H1 (cell line): ENCODE measurements around the gene ARHGAP24.

Experiments
- ATF2 ChIP-seq: IDR thresholded peaks from 2 replicates; pipeline ENCODE4 v1.6.1; 2012; ENCODE audit warnings: low read length, inconsistent platforms
- CTCF ChIP-seq, 3 experiments: IDR thresholded peaks; 1 replicate in 2 of 3; 2 replicates in 1 of 3; pipeline versions ENCODE4 v1.5.1 to v1.6.1; 2011; ENCODE audit warnings: low read length in 3 of 3, mild to moderate bottlenecking in 3 of 3, inconsistent platforms in 2 of 3, low read depth in 1 of 3, moderate library complexity in 1 of 3; ENCODE audit not compliant: insufficient read depth in 1 of 3; ENCODE audit errors: control extremely low read depth in 1 of 3
- EGR1 ChIP-seq: IDR thresholded peaks from 2 replicates; pipeline ENCODE4 v1.6.1; 2011; ENCODE audit warnings: low read depth, low read length, borderline replicate concordance
- JUN ChIP-seq: IDR thresholded peaks from 2 replicates; pipeline ENCODE4 v1.6.1; 2011; ENCODE audit warnings: low read depth, mild to moderate bottlenecking, improper control_type of control experiment, low read length
- KDM4A ChIP-seq: IDR thresholded peaks from one replicate; pipeline ENCODE4 v1.7.1; 2012; ENCODE audit warnings: low read depth, mild to moderate bottlenecking, moderate library complexity, low read length, inconsistent platforms; ENCODE audit not compliant: severe bottlenecking
- MAFK ChIP-seq: IDR thresholded peaks from 2 replicates; pipeline ENCODE4 v1.6.1; 2012; ENCODE audit warnings: low read depth, mild to moderate bottlenecking, improper control_type of control experiment, low read length
- RNF2 ChIP-seq: fragments of 200-900, 300-1000 bp; sonication (generic); IDR thresholded peaks from 2 replicates; pipeline ENCODE4 v1.7.1; 2016; ENCODE audit warnings: borderline replicate concordance, low read depth, mild to moderate bottlenecking, antibody characterized with exemption, low read length; ENCODE audit not compliant: poor library complexity, severe bottlenecking; ENCODE audit errors: missing control alignments
- TBP ChIP-seq: IDR thresholded peaks from 2 replicates; pipeline ENCODE4 v1.6.1; 2011; ENCODE audit warnings: low read depth, low read length, improper control_type of control experiment

- TF ChIP-seq CTCF (IDR thresholded peaks at IDR 0.05; ENCODE audit: control extremely low read depth in 1 of 3, insufficient read depth in 1 of 3, low read depth in 1 of 3, low read length in 3 of 3) = no peak
- TF ChIP-seq KDM4A = no peak
- TF ChIP-seq MAFK = no peak
- no peak for TF ChIP-seq RNF2
- TF ChIP-seq EGR1 = no peak
- no peak for TF ChIP-seq ATF2
- no peak for TF ChIP-seq JUN
- TF ChIP-seq TBP = no peak
Measured at GRCh38 chr4:85995361-85995760, 520.4 kb downstream of the ARHGAP24 start.
